ENCODE data around the gene SGMS1.

Gene SGMS1

DNA sequence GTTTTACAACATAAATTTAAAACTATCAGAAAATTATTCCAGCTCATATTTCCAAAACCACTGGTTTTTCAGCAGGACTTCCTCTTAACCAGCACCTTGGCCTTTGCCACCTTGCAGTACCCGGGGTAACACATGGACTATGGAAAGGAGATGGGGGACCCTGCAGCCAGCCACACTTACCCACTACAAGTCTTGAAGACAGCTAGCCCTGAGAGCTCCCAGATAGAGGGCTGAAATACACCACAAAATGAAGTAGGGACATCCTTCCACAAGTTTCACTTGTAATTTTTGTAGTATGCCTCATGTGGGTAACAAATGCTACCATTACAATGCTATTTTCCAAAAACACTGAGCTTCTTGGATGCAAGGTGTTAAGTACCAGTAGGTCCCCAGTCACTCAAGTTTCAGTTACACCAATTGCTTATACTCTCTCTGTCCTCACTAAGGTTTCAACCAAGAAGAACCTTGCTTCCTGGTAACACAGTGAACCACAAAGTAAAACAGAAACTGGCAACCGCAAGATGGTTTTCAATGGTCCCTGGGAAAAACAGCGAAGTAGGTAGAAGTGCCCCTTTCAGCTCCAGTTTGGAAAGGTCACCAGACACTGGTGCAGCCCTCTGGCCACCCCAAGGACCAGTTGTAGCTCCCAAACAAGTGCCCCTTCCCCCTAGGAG, 110.9 kb downstream of the SGMS1 start:
- TF ChIP-seq, protein P1, sequence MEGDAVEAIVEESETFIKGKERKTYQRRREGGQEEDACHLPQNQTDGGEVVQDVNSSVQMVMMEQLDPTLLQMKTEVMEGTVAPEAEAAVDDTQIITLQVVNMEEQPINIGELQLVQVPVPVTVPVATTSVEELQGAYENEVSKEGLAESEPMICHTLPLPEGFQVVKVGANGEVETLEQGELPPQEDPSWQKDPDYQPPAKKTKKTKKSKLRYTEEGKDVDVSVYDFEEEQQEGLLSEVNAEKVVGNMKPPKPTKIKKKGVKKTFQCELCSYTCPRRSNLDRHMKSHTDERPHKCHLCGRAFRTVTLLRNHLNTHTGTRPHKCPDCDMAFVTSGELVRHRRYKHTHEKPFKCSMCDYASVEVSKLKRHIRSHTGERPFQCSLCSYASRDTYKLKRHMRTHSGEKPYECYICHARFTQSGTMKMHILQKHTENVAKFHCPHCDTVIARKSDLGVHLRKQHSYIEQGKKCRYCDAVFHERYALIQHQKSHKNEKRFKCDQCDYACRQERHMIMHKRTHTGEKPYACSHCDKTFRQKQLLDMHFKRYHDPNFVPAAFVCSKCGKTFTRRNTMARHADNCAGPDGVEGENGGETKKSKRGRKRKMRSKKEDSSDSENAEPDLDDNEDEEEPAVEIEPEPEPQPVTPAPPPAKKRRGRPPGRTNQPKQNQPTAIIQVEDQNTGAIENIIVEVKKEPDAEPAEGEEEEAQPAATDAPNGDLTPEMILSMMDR (IDR thresholded peaks at IDR 0.05; ENCODE audit: borderline replicate concordance, control extremely low read depth, extremely low read depth, insufficient read depth, missing control alignments), result no peak
- DNase-seq (ENCODE audit: low spot score), result no peak
- in situ Hi-C loops (cut with MboI; ENCODE audit: low sequenced_read_pairs, unreplicated experiment), result no loop called here

DNA sequence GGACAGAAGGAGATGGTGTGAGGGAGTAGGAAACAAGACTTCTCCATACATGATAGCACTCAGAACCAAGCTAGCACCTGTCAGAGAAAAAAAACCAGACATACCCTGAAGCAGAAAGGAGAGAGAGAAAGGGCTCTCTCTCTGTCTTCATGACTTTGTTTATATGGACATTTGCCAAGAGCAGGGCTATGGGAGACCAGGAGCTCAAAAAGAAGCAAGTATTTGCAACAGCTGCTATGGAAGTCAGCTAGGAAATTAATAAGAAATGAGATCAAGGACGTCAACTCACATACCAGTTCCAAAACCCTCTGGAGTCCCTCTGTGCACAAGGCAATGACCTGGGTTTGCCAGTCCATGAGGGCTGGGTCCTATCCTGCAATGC, 111.6 kb downstream of the SGMS1 start:
- no peak for DNase-seq (ENCODE audit: low spot score)
- in situ Hi-C loops (cut with MboI; ENCODE audit: low sequenced_read_pairs, unreplicated experiment), result no loop called here

GRCh38 chr10:50511492-50512213, 112.1 kb downstream of the SGMS1 start:
- TF ChIP-seq, protein P1 (IDR thresholded peaks at IDR 0.05; ENCODE audit: borderline replicate concordance, control extremely low read depth, extremely low read depth, insufficient read depth, missing control alignments), result no peak
- DNase-seq (ENCODE audit: low spot score), result no peak
- in situ Hi-C loops (cut with MboI; ENCODE audit: low sequenced_read_pairs, unreplicated experiment), result no loop called here

More for the DNA sequence above, 111.6 kb downstream of the SGMS1 start:
- TF ChIP-seq, protein P1 (IDR thresholded peaks at IDR 0.05; ENCODE audit: borderline replicate concordance, control extremely low read depth, extremely low read depth, insufficient read depth, missing control alignments), result no peak

GRCh38 chr10:50510517-50511473, 113.0 kb downstream of the SGMS1 start:
- DNase-seq (ENCODE audit: low spot score), result no peak
- in situ Hi-C loops (cut with MboI; ENCODE audit: low sequenced_read_pairs, unreplicated experiment), result no loop called here
- TF ChIP-seq, protein P1 (IDR thresholded peaks at IDR 0.05; ENCODE audit: borderline replicate concordance, control extremely low read depth, extremely low read depth, insufficient read depth, missing control alignments), result no peak

DNA sequence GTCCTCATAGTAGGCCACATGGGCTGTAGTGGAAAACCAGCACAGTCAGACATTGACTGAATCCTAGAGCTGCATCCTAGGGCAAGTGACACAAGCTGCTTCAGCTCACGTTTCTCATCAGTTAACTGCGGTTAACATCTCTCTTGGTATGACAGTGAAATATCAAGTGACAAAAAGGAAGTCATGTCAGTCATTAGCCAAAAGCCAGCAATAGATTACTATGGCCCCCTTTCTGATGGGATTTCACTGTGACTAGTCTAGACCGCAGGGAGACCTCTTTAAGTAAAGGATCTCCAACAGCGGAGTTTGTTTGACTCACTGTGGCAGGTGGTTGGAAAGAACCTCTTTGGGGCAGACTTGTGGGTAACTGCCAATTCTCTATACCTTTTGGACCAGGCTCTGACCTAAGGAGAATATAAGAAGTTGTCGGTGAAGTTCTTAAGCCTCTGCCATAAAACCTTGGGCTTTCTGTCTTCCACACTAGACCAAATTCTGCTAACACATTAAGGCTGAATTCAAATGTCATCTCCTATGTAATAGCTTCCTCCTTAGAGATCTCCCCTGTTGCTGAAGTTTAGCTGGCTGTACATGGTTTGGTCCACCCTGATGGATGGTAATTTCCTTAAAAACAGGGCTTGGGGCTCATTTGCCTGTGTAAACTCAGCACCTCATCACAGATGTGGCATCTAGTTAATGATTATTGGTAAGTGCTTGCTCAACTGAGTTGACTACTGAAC, 115.3 kb downstream of the SGMS1 start:
- TF ChIP-seq, protein P1 (IDR thresholded peaks at IDR 0.05; ENCODE audit: borderline replicate concordance, control extremely low read depth, extremely low read depth, insufficient read depth, missing control alignments), result no peak
- DNase-seq (ENCODE audit: low spot score), result peak; percentile 62
- in situ Hi-C loops (cut with MboI; ENCODE audit: low sequenced_read_pairs, unreplicated experiment), result loop anchor here (10.0 kb wide), 1 partner anchor 54 kb away; no protein-coding TSS in a partner anchor

All from GM13976 (cell line).